Lower leg skin (tissue), 4 donors: ENCODE data around the gene CREB3L4. TPM values are rescaled to one million over a fixed set of nuclear protein-coding genes. Genes with fewer than 3 reads are reported as not detected.

ENCODE experiments used
- DNase-seq, 2 donors: peaks; one replicate each; pipeline ENCODE4 v3.0.0-alpha.2; 2019; ENCODE audit warnings: low spot score in 2 of 2
- H3K4me3 ChIP-seq: fragments of 200-600 bp; sonication (generic); 2 replicates; pipeline ENCODE4 v1.5.1; 2017; ENCODE audit warnings: mild to moderate bottlenecking, low read depth; ENCODE audit not compliant: poor library complexity, severe bottlenecking
- CTCF ChIP-seq, 3 donors: fragments of 450-650 bp; IDR thresholded peaks; one replicate each; pipeline ENCODE4 v1.5.1; 2016; ENCODE audit warnings: antibody characterized with exemption in 3 of 3, mild to moderate bottlenecking in 3 of 3, moderate library complexity in 2 of 3
- POLR2A ChIP-seq, 2 donors: fragments of 450-650 bp; IDR thresholded peaks; one replicate each; pipeline ENCODE4 v1.6.1; 2016 to 2017; ENCODE audit warnings: antibody characterized with exemption in 2 of 2, mild to moderate bottlenecking in 1 of 2, moderate library complexity in 1 of 2
- WGBS, 2 donors: methylation state at CpG; one replicate each; pipeline ENCODE4 v1.1.5; 2018; 5-methylcytosine and 5-hydroxymethylcytosine counted together
- intact Hi-C: fragments of 100-400 bp; cut with DNase I; formaldehyde crosslinking; loops from one replicate; pipeline ENCODE4 v1.15.0; 2023; ENCODE audit warnings: low total_unique reads
- total RNA-seq, 4 donors: library from RNA; depleted of rRNA; stranded (reverse); fragments of >200 nt; gene quantifications; one replicate each; pipeline ENCODE4 v1.1.0, GENCODE V29; 2016

The CREB3L4 gene
- total RNA-seq, 4 donors from 2014 or later = 18.7 to 25.5 (median 22.9) TPM

DNA sequence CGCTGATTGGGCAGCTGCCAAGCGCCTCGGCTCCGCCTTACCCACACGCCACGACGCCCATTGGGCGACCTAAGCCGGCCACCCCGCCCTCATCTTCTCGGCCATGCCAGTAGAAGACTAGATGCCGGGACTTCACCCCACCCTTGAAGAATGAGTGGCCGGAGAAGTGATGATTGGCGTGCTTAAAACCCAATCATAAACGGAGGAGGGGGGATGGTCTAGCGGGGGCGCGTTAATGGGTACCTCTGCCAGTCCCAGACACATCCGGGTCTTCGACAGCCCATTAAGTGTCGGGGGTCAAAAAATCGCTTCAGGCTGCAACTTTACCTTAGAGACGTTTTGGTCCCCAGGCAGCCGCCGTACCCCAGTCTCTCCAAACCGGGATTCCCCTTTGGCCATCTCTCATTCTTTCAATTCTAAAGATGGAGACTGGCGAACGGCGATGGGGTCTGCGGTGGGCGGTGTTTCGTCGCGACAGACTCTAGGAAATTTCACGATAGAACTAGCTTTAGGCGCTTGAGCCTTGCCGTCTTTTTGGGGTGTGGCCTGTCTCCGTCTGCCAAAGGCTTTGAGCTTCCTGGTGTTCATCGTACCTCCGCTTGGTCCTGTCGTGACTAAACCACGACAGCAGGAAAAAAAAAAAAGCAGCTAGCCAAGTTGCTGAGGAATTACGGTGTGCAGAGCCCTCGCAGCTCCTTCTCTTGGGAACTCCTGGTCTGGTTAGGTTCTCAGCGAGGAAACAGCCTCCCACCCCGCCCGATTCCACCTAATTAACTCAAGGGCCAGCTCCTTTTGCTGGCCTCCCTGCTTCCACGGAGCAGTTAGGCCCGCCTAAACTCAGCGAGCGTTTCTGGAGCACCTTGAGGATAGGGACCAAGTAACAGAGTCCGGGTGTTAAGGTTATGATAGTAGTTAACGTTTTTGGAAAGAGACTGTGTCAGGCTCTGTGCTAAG, 44.5 kb upstream of the CREB3L4 start, which contains the start of gene GATAD2B:
TSS of gene GATAD2B (minus strand) at position 1 of the 954 bp plus-strand sequence. CDS start 94,625 bp downstream, outside the sequence.
- intact Hi-C loops = no loop called here
- peak; percentile 99 to 100 for DNase-seq
- TF ChIP-seq POLR2A (IDR thresholded peaks at IDR 0.05) (no peak), CTCF (IDR thresholded peaks at IDR 0.05) (no peak)
- H3K4me3 ChIP-seq = peak within 1 kb of the TSS; percentile 94
- WGBS, 2 donors = 0 to 1% methylated on average over 53 of the region's 53 CpGs

- no peak for DNase-seq
- 81% methylated on average over 4 of the region's 4 CpGs for WGBS, 2 donors
- no peak overlapping the region for H3K4me3 ChIP-seq
- intact Hi-C loops = no loop called here
- TF ChIP-seq CTCF (IDR thresholded peaks at IDR 0.05) (no peak), POLR2A (IDR thresholded peaks at IDR 0.05) (no peak)
Measured at GRCh38 chr1:153926405-153926804, 41.3 kb upstream of the CREB3L4 start.

GRCh38 chr1:153928245-153928644, 39.5 kb upstream of the CREB3L4 start:
- H3K4me3 ChIP-seq = no peak overlapping the region
- 83 to 88% methylated on average over 1 of the region's 1 CpG for WGBS, 2 donors
- intact Hi-C loops = no loop called here
- TF ChIP-seq CTCF (IDR thresholded peaks at IDR 0.05) = no peak
- no peak for TF ChIP-seq POLR2A (IDR thresholded peaks at IDR 0.05)
- DNase-seq = no peak

- no peak overlapping the region for H3K4me3 ChIP-seq
- DNase-seq = no peak
- TF ChIP-seq POLR2A (IDR thresholded peaks at IDR 0.05) (no peak), CTCF (IDR thresholded peaks at IDR 0.05) (no peak)
- intact Hi-C loops = no loop called here
- 52 to 53% methylated on average over 4 of the region's 4 CpGs for WGBS, 2 donors
Measured at GRCh38 chr1:153928791-153929341, 38.8 kb upstream of the CREB3L4 start.

GRCh38 chr1:153929426-153929825, 38.3 kb upstream of the CREB3L4 start:
- intact Hi-C loops = no loop called here
- WGBS, 2 donors = 81 to 83% methylated on average over 5 of the region's 5 CpGs
- no peak for DNase-seq
- no peak overlapping the region for H3K4me3 ChIP-seq
- TF ChIP-seq POLR2A (IDR thresholded peaks at IDR 0.05) = no peak
- no peak for TF ChIP-seq CTCF (IDR thresholded peaks at IDR 0.05)
